Measurements from ENCODE around the gene C12orf57.

The C12orf57 gene

DNA sequence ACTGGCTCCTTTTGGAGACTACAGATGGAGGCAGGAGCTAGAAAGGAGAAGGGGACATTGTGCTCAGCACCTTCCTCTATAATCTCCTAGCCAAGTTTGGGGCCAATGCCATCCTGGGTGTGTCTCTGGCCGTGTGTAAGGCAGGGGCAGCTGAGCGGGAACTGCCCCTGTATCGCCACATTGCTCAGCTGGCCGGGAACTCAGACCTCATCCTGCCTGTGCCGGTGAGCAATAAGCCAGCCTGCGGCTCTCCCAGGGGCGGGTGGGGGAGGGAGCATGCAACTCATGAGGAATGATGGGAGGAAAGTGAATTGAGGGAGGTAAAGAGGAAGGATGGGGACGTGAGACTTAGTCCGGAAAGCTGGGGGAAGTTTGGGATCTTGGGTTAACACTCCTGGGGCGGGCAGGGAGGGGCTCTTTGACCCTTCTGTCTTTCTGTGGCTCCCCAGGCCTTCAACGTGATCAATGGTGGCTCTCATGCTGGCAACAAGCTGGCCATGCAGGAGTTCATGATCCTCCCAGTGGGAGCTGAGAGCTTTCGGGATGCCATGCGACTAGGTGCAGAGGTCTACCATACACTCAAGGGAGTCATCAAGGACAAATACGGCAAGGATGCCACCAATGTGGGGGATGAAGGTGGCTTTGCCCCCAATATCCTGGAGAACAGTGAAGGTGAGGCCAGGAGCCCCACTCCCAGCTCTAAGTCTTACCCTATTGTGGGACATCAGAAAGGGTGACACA is 26.2 kb upstream of the C12orf57 start:
- DNase-seq (ENCODE audit: low spot score) = peak; percentile 50
- FAIRE-seq = no peak

DNA sequence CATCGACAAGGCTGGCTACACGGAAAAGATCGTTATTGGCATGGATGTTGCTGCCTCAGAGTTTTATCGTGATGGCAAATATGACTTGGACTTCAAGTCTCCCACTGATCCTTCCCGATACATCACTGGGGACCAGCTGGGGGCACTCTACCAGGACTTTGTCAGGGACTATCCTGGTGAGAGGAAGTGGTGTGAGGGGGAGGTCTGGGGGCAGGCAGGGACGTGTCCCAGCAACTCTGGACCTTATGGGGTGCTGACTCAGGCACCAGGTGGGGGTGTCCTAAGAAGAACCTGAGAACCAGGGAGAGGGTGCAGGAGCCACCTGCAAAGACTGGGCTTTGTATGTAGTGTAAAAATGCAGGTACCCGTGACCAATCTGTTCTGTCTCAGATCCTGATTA is 24.2 kb upstream of the C12orf57 start:
- no peak for FAIRE-seq
- no peak for DNase-seq (ENCODE audit: low spot score)

DNA sequence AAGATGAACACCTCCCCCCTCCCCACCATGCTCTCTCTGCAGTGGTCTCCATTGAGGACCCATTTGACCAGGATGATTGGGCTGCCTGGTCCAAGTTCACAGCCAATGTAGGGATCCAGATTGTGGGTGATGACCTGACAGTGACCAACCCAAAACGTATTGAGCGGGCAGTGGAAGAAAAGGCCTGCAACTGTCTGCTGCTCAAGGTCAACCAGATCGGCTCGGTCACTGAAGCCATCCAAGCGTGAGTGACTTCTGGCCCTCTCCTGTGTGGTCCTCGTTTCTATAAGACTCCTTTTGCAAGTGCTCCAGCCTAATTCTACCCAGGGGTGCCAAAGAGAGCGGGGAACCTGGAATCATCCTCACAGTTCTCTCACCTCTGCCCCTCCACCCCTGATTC is 22.3 kb upstream of the C12orf57 start:
- FAIRE-seq = no peak

DNA sequence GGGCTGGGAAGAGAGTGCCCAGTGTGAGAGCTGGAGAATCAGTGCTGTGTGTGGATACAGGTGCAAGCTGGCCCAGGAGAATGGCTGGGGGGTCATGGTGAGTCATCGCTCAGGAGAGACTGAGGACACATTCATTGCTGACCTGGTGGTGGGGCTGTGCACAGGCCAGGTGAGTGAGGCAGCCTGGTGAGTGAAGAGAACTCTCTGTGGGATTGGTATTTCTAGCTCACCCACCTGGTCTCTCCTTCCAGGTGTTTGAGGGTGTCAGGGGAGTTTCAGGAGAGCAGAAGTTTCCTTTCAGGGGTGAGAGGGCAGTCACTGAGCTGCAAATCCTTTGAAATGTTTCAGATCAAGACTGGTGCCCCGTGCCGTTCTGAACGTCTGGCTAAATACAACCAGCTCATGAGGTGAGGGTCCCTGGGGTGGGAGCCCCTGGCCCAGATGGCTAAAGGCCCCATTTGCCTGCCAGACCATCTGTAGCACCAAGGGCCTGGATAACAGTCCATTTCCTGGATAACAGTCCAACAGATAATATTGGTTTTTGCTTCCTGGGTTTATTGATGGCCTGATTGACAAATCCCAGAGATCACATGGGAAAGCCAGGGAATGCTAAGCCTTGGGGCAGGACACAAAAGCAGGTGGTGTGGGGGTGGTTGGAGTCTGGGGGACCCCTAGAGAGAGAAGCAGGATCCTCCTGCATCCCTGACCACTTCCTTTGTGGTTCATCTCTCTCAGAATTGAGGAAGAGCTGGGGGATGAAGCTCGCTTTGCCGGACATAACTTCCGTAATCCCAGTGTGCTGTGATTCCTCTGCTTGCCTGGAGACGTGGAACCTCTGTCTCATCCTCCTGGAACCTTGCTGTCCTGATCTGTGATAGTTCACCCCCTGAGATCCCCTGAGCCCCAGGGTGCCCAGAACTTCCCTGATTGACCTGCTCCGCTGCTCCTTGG is 21.6 kb upstream of the C12orf57 start:
- DNase-seq (ENCODE audit: low spot score) = no peak
- no peak for FAIRE-seq

More for the DNA sequence above, 22.3 kb upstream of the C12orf57 start:
- DNase-seq (ENCODE audit: low spot score) = no peak

DNA sequence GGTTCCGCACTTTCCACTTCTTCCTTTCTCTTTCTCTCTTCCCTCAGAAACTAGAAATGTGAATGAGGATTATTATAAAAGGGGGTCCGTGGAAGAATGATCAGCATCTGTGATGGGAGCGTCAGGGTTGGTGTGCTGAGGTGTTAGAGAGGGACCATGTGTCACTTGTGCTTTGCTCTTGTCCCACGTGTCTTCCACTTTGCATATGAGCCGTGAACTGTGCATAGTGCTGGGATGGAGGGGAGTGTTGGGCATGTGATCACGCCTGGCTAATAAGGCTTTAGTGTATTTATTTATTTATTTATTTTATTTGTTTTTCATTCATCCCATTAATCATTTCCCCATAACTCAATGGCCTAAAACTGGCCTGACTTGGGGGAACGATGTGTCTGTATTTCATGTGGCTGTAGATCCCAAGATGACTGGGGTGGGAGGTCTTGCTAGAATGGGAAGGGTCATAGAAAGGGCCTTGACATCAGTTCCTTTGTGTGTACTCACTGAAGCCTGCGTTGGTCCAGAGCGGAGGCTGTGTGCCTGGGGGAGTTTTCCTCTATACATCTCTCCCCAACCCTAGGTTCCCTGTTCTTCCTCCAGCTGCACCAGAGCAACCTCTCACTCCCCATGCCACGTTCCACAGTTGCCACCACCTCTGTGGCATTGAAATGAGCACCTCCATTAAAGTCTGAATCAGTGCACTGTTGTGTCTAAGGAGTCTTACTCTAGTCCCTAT is 20.7 kb upstream of the C12orf57 start:
- FAIRE-seq = no peak
- no peak for DNase-seq (ENCODE audit: low spot score)

DNA sequence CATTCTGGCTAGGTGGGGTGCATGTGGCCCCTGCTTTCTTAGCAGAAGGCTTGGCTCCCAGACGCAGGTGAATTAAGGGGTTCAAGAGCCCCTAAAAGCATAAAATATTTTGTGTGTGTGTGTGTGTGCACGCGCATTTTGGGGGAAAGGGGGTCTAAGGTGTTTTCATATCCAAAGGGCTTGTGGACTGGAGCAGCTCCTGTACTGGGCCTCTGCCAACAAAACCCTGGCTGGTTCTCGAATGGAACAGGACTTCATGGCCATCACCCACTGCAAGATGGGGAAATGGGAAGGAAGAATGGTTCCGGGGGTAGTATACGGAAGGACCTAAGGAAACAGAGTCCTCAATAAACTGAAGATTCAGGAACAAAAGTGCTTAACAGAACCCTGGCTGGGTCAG is 20.0 kb upstream of the C12orf57 start:
- DNase-seq (ENCODE audit: low spot score) = no peak
- FAIRE-seq = no peak

DNA sequence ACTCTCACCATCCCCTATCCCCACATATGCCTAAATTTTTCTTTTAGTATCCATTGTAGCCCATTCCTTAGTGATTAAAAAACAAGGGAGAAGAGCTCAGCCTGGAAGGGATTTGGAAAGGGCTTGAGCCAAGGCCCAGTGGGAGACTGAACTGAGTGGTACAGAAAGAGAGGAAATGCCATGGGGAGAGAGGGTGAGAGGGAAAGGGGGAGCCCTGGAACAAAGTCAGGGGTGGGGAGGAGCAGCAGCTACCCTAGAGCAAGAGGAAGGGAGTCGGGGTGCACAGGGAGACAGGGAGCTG is 18.6 kb upstream of the C12orf57 start:
- DNase-seq (ENCODE audit: low spot score) (no peak), FAIRE-seq (no peak)

DNA sequence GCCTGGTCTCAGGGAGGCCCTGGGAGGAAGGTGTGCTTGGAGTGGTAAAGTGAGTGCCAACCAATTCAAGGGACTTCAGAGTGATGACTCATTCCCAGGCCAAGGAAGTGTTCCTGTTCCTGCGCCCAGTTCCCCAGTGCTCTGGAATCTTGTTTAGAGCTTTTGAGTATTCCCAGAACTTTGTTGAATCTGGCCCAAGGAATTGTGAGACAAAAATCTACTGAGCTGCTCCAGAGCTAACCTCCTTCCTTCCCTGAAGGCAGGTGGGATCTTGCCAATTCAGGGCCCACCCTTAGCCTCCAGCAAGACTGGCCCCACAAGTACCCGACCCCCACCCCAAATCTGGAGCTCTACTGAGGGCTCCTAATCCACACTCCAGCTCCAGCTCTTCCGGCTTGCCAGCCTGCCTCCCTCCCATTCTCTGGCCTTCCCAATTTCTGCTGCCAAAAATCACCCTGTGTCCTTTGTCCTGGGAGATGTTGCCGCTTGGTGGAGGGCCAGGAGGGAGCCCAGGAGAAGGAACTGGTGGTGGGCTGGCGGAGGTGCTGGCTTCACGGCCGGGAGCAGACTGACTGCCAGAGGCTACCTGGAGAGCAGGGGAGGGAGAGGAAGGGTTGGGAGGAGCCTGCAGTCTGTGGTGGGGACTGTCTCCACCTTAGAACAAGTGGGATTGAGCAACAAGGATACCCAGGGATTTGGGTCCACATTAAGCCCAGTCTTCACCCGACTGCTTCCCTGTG is 18.1 kb upstream of the C12orf57 start:
- peak; percentile 75 for DNase-seq (ENCODE audit: low spot score)
- FAIRE-seq = peak; percentile 67

DNA sequence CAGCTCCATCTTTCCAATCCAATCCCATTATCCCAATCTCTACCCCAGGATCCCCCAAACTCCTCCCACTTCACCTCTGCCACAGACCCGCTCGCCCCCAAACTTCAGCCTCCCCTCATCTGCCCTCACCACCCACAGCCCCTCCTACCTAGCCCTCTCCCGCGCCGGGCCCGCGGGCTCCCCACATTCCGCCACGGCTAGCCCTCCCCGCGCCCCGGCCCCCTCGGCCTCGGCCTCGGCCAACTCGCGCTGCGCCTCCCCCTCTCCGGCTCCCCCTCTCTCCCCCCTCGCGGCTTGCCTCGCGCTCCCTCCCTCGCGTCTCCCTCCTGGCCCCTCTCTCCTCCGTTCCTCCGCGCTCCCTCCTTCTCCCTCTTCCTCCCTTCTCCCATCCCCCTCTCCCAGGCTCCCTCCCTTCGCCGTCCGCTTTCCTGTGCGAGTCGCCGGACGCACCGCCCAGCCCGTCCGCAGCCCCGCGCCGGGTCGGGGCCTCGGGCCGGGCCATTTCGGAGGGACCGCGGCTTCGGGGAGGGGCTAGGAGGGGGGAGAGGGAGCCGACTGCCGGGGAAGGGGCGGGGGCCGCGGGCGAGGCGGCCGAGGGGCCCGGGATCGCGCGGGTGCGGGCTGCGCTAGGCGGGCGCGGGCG is 16.3 kb upstream of the C12orf57 start, which contains the start of gene ATN1:
Gene ATN1 (plus strand): TSS at position 581 of the 643 bp plus-strand sequence. CDS start 6,043 bp downstream, outside the sequence.
- DNase-seq (ENCODE audit: low spot score) = peak; percentile 54
- FAIRE-seq = no peak

DNA sequence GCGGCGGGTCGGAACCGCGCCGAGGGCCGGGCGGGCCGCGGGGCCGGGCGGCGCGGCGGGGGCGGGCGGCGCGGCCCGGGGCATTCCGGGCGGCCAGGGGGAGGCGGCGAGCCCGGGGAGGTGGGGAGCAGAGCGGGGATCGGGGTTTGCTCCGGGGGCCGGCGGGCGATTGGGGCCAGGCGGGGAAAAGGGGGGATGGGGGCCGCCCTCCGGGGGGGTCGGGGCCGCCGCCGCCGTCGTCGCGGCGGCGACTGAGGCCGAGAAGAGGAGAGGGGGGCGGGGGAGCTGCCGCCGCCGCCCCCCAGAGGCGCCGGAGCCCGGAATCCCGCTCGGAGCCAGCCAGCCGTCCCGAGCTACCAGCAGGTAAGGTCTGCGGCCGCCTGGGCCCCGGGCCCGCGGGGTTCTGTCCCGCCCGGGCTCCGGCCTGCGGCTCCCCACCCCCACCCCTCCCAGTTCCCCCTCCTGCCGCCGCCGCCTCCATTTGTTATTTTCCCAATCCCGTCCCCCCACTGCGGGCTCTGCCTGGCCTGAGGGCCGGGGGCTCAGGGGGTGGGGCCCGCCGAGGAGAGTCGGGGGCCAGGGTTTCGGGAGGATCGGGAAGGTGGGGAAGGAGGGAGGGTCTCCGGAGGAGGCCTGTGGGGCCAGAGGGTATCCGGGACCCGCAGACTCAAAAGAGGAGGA is 15.7 kb upstream of the C12orf57 start:
- no peak for DNase-seq (ENCODE audit: low spot score)
- FAIRE-seq = no peak

DNA sequence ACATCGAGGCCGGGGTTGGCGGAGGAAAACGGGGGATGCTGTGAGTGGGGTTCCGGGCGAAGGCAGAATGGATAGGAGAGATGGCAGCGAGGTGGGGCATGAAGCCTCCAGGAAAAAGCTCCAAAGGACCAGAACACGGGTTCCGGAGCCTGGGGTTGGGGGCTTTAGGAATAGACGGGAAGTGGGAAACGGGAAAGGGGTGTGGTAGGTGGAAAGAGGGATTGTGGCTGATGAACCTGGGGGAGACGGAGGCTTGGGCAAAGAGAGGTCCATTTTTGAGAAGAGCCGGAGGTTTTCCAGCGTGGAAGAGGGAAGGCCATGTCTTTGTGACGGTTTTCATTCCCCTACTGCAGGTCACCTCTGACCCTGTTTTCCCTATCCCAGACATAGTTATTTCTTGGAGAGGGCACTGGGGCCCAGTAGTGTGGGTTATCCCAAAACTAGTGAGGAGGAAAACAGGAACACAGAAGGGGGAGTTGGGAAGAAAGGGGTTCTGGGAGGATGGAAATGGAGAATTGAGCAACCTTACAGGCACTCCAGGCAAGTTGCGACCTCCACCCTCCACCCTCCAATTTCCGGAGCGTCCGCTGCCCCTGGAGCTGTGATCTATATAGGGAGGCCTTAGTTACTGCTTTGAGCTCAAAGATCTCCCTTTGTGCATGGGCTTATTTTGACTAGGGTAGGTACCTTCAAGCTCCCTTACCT is 15.0 kb upstream of the C12orf57 start:
- no peak for FAIRE-seq
- DNase-seq (ENCODE audit: low spot score) = no peak

DNA sequence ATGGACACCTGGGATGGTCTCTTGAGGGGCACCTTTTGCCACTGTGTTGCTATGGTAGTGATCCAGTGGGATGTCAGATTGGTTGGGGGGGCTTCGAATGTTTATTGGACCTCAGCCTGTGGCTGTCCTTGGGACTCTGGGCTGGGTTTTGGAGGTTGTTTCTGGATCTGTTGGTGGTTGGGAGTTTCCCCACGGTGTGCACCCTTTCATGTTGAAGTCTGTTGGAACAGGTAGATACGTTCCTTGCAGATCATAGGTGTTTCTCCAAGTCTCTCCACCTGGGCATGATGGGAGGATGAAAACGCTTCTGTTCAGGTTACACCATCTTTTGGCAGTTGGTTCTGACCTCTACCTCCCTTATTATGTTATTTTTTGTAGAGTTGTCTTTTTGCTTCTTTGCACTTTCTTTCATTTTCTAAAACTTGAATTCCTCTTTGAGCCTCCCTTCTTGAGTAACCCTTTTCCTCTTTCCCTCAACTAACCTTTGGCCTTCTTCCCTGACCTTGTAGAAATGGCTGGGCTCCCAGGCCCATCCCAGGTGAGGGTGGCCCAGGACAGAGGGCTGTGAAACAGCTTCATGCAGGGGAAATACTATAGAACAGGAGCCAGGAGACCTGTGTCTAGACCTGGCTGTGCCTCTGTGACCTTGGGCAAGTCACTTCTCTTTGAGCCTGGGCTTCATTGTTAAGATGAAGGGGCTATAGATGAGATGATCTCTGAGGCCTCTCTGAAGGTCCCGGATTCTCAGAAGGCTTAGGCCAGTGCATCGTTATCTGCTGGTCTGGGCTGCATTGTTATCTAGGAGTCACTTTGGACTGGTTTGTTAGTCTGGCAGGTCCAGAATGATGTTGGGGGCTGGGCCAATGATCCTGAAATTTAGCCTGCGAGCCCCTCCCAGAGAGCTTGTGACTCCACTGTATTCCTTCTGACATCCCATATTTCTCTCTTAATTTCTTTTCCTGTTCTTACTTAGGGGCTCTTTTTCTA is 14.1 kb upstream of the C12orf57 start:
- FAIRE-seq (no peak), DNase-seq (ENCODE audit: low spot score) (no peak)

DNA sequence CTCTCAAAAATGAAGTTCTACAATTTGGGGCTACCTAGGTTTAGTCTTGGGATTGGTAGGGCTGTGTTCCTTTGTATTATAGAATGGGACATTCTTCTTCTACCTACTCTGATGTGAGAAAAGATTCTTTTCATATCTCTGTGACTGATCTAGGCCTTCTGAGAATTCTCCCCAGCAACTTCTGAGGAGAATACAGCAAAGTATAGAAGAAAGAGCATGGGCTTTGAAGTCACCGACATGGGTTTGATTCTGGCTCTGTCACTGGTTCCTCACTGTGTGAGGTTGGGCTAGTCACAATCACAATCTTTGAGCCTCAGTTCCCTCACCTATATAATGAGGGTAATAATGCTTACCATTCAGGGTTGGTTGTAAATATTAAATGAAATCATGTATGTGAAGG is 11.1 kb upstream of the C12orf57 start:
- FAIRE-seq (no peak), DNase-seq (ENCODE audit: low spot score) (no peak)

DNA sequence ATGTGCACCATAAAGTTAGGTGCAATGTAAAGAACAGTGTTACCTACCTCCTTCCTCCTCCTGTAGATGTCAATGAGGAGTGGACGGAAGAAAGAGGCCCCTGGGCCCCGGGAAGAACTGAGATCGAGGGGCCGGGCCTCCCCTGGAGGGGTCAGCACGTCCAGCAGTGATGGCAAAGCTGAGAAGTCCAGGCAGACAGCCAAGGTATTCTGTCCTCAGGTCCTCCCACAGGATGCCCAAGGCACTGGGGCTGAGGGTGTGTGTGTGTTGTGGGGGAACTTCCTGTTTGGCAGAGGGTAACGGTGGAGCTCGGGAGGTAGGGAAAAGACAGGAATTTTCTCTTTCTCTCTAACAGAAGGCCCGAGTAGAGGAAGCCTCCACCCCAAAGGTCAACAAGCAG is 9.7 kb upstream of the C12orf57 start:
- no peak for FAIRE-seq
- no peak for DNase-seq (ENCODE audit: low spot score)

DNA sequence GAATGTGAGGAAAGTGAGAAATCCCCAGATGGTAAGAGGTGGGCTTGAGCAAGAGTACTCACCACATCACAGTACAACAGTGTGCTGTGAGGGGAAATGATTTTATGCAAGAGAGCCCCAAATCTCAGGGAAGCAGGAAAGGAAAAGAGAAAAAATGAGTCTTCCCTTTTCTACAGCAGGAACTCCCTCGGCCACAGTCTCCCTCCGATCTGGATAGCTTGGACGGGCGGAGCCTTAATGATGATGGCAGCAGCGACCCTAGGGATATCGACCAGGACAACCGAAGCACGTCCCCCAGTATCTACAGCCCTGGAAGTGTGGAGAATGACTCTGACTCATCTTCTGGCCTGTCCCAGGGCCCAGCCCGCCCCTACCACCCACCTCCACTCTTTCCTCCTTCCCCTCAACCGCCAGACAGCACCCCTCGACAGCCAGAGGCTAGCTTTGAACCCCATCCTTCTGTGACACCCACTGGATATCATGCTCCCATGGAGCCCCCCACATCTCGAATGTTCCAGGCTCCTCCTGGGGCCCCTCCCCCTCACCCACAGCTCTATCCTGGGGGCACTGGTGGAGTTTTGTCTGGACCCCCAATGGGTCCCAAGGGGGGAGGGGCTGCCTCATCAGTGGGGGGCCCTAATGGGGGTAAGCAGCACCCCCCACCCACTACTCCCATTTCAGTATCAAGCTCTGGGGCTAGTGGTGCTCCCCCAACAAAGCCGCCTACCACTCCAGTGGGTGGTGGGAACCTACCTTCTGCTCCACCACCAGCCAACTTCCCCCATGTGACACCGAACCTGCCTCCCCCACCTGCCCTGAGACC is 8.2 kb upstream of the C12orf57 start:
- no peak for FAIRE-seq

DNA sequence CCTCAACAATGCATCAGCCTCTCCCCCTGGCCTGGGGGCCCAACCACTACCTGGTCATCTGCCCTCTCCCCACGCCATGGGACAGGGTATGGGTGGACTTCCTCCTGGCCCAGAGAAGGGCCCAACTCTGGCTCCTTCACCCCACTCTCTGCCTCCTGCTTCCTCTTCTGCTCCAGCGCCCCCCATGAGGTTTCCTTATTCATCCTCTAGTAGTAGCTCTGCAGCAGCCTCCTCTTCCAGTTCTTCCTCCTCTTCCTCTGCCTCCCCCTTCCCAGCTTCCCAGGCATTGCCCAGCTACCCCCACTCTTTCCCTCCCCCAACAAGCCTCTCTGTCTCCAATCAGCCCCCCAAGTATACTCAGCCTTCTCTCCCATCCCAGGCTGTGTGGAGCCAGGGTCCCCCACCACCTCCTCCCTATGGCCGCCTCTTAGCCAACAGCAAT is 7.6 kb upstream of the C12orf57 start:
- no peak for FAIRE-seq
- DNase-seq (ENCODE audit: low spot score) = no peak

More for the DNA sequence above, 8.2 kb upstream of the C12orf57 start:
- no peak for DNase-seq (ENCODE audit: low spot score)
